ENCODE data around the gene XNDC1N. TPM values are rescaled to one million over a fixed set of nuclear protein-coding genes. Genes with fewer than 3 reads are reported as not detected.
"Not testable (repeated sequence)": the region's sequence is repeated elsewhere in the genome, so short reads cannot be mapped to it uniquely, and the experiment has no call there.

XNDC1N gene
- total and polyA plus RNA-seq, 2 experiments from 2014 or later: 11.0 to 13.0 TPM

DNA sequence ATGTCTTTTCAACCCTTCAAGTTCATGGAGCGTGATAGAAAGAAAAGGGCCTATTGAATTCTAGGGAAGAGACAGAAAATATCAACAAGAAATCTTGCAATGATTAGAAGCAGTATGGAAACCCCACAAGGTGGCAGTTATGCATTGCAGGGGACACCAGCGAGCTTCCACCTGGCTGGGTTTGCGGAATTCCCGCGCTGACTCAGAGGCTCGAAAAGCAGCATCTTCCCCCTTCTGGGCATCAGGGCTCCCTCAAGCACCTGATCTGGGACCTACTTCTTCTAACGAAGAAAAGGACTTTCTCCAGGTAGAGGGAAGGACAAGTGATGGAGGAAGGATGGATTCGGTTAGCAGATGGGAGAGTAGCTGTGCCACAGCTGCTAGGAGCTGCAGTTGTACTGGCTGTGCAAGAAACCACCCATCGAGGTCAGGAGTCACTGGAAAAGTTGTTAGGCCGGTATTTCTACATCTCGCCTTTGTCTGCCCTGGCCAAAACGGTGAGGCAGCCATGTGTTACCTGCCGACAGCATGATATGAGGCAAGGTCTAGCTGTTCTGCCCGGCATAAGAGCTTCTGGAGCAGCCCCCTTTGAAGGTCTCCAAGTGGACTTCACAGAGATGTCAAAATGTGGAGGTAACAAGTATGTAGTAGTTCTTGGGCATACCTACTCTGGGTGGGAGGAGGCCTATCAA, 39.1 kb downstream of the XNDC1N start:
- H3K4me3 Mint-ChIP-seq; H3K27ac Mint-ChIP-seq; H3K9me3 Mint-ChIP-seq; H3K4me2 ChIP-seq; H3K4me3 ChIP-seq; H3K4me1 ChIP-seq (ENCODE audit: insufficient read depth); H3K27me3 Mint-ChIP-seq (ENCODE audit: insufficient read depth, low read depth, poor library complexity); H3K36me3 Mint-ChIP-seq (ENCODE audit: low read depth); ATAC-seq; H3K27me3 ChIP-seq (ENCODE audit: insufficient read depth); H3K79me2 ChIP-seq (replicated peaks; ENCODE audit: insufficient read depth); H3K36me3 ChIP-seq (ENCODE audit: insufficient read depth); H3K9me2 ChIP-seq (ENCODE audit: insufficient read depth); H3F3A ChIP-seq (replicated peaks; ENCODE audit: low read depth); H2AFZ ChIP-seq; H3K27ac ChIP-seq (ENCODE audit: low read depth); H4K20me1 ChIP-seq (replicated peaks; ENCODE audit: insufficient read depth): not testable (repeated sequence)
- peaks cover 15% of the 10 kb centered on the region; the same call in 2 of the 3 replicates for H3K4me1 Mint-ChIP-seq
- peak; percentile 6 for DNase-seq (ENCODE audit: low spot score)
- TF ChIP-seq CTCF (conservative IDR thresholded peaks at IDR 0.05; ENCODE audit: low read depth in 2 of 2): 0 out of 4 replicates have a peak, but pooled peaks of 1 of the 2 experiments have one; percentile 4

GRCh38 chr11:71888335-71889010, 39.9 kb downstream of the XNDC1N start:
- peaks cover 15% of the 10 kb centered on the region; the same call in 2 of the 3 replicates for H3K4me1 Mint-ChIP-seq
- not testable (repeated sequence) for H4K20me1 ChIP-seq (replicated peaks; ENCODE audit: insufficient read depth); H3K79me2 ChIP-seq (replicated peaks; ENCODE audit: insufficient read depth); H3K4me1 ChIP-seq (ENCODE audit: insufficient read depth); H3K27ac Mint-ChIP-seq; H3K27me3 ChIP-seq (ENCODE audit: insufficient read depth); H3F3A ChIP-seq (replicated peaks; ENCODE audit: low read depth); H3K36me3 Mint-ChIP-seq (ENCODE audit: low read depth); H3K9me2 ChIP-seq (ENCODE audit: insufficient read depth); ATAC-seq; H3K4me3 Mint-ChIP-seq; H2AFZ ChIP-seq; H3K4me2 ChIP-seq; H3K27ac ChIP-seq (ENCODE audit: low read depth); H3K9me3 Mint-ChIP-seq; H3K4me3 ChIP-seq; H3K36me3 ChIP-seq (ENCODE audit: insufficient read depth); H3K27me3 Mint-ChIP-seq (ENCODE audit: insufficient read depth, low read depth, poor library complexity)
- peak; percentile 46 for DNase-seq (ENCODE audit: low spot score)

- H3K27me3 Mint-ChIP-seq (ENCODE audit: insufficient read depth, low read depth, poor library complexity); H3K4me3 Mint-ChIP-seq: not testable (repeated sequence)
These were observed 42.6 kb downstream of the XNDC1N start for GRCh38 chr11:71885806-71886205.

More at GRCh38 chr11:71885806-71886205, 42.6 kb downstream of the XNDC1N start:
- not testable (repeated sequence) for H3K9me3 Mint-ChIP-seq; ATAC-seq; H3K79me2 ChIP-seq (replicated peaks; ENCODE audit: insufficient read depth); H3K4me3 ChIP-seq; H3K9me2 ChIP-seq (ENCODE audit: insufficient read depth); H3K36me3 ChIP-seq (ENCODE audit: insufficient read depth); H3K36me3 Mint-ChIP-seq (ENCODE audit: low read depth); H3K4me2 ChIP-seq; H3K4me1 ChIP-seq (ENCODE audit: insufficient read depth); H2AFZ ChIP-seq; H3K27ac ChIP-seq (ENCODE audit: low read depth); H3F3A ChIP-seq (replicated peaks; ENCODE audit: low read depth); DNase-seq (ENCODE audit: low spot score); H3K27me3 ChIP-seq (ENCODE audit: insufficient read depth); H4K20me1 ChIP-seq (replicated peaks; ENCODE audit: insufficient read depth); H3K27ac Mint-ChIP-seq
- peaks cover 15% of the 10 kb centered on the region; the same call in 2 of the 3 replicates for H3K4me1 Mint-ChIP-seq

Other genes starting within 250 kb of the XNDC1N start
- not detected in 2 replicates for gene DEFB108B, start 95.4 kb downstream of the XNDC1N start, total RNA-seq (2014; rRNA removed; shearing (Covaris generic))
- not detected in 2 replicates for gene DEFB108B, start 95.4 kb downstream of the XNDC1N start, polyA plus RNA-seq (2016; fragmentation: Nextera tagmentation; extraction: Ambion mirVana)
- gene DEFB131B, start 50.1 kb downstream of the XNDC1N start, total RNA-seq (2014; rRNA removed; shearing (Covaris generic)): not detected in 2 replicates
- not detected in 2 replicates for gene DEFB131B, start 50.1 kb downstream of the XNDC1N start, polyA plus RNA-seq (2016; fragmentation: Nextera tagmentation; extraction: Ambion mirVana)
- gene RNF121, start 452 bp upstream of the XNDC1N start, total RNA-seq (2014; rRNA removed; shearing (Covaris generic)): 37.7 and 57.1 TPM in 2 replicates
- gene RNF121, start 452 bp upstream of the XNDC1N start, polyA plus RNA-seq (2016; fragmentation: Nextera tagmentation; extraction: Ambion mirVana): 7.8 and 8.7 TPM in 2 replicates
- gene IL18BP, start 70.3 kb upstream of the XNDC1N start, total RNA-seq (2014; rRNA removed; shearing (Covaris generic)): 5.2 and 11.2 TPM in 2 replicates
- gene IL18BP, start 70.3 kb upstream of the XNDC1N start, polyA plus RNA-seq (2016; fragmentation: Nextera tagmentation; extraction: Ambion mirVana): 3.7 and 3.8 TPM in 2 replicates
- 90.5 and 104 TPM in 2 replicates for gene NUMA1, start 151.9 kb upstream of the XNDC1N start, total RNA-seq (2014; rRNA removed; shearing (Covaris generic))
- gene NUMA1, start 151.9 kb upstream of the XNDC1N start, polyA plus RNA-seq (2016; fragmentation: Nextera tagmentation; extraction: Ambion mirVana): 30.4 and 33.2 TPM in 2 replicates
- 3.6 and 4.3 TPM in 2 replicates for gene LRRC51, start 152.3 kb upstream of the XNDC1N start, total RNA-seq (2014; rRNA removed; shearing (Covaris generic))
- gene LRRC51, start 152.3 kb upstream of the XNDC1N start, polyA plus RNA-seq (2016; fragmentation: Nextera tagmentation; extraction: Ambion mirVana): 4.2 and 4.8 TPM in 2 replicates
- gene LAMTOR1, start 174.7 kb upstream of the XNDC1N start, total RNA-seq (2014; rRNA removed; shearing (Covaris generic)): 106 and 112 TPM in 2 replicates
- gene LAMTOR1, start 174.7 kb upstream of the XNDC1N start, polyA plus RNA-seq (2016; fragmentation: Nextera tagmentation; extraction: Ambion mirVana): 157 and 168 TPM in 2 replicates
- not detected in 2 replicates for gene TOMT, start 177.3 kb upstream of the XNDC1N start, total RNA-seq (2014; rRNA removed; shearing (Covaris generic))
- gene TOMT, start 177.3 kb upstream of the XNDC1N start, polyA plus RNA-seq (2016; fragmentation: Nextera tagmentation; extraction: Ambion mirVana): not detected in 2 replicates
- gene ANAPC15, start 184.1 kb upstream of the XNDC1N start, total RNA-seq (2014; rRNA removed; shearing (Covaris generic)): 42.3 and 52.1 TPM in 2 replicates
- gene ANAPC15, start 184.1 kb upstream of the XNDC1N start, polyA plus RNA-seq (2016; fragmentation: Nextera tagmentation; extraction: Ambion mirVana): 110 and 117 TPM in 2 replicates
- gene FOLR3, start 207.1 kb upstream of the XNDC1N start, total RNA-seq (2014; rRNA removed; shearing (Covaris generic)): not detected in 2 replicates
- not detected in 2 replicates for gene FOLR3, start 207.1 kb upstream of the XNDC1N start, polyA plus RNA-seq (2016; fragmentation: Nextera tagmentation; extraction: Ambion mirVana)

All from GM23338 (cell line).